Right atrium auricular region (tissue), 2 donors: Measurements from ENCODE around the gene TSPAN9. TPM values are rescaled to one million over a fixed set of nuclear protein-coding genes. Genes with fewer than 3 reads are reported as not detected.
A peak's percentile ranks its signal among the peaks of the same experiment; 100 is the strongest.

ENCODE experiments used
- DNase-seq: peaks from one replicate; pipeline ENCODE4 v3.0.0-alpha.2; 2019; ENCODE audit warnings: low spot score
- H3K27ac ChIP-seq, 2 donors: fragments of 200-600 bp; sonication (generic); 1 replicate in 1 of 2; 2 replicates in 1 of 2; pipeline ENCODE4 v1.5.1; 2016 to 2019
- H3K27me3 ChIP-seq, 2 donors: fragments of 200-600 bp; sonication (generic); one replicate each; pipeline versions ENCODE4 v1.5.1 to v1.6.0; 2017 to 2019
- H3K36me3 ChIP-seq: fragments of 200-600 bp; sonication (generic); one replicate; pipeline ENCODE4 v1.5.1; 2016
- H3K4me1 ChIP-seq, 2 donors: fragments of 200-600 bp; sonication (generic); one replicate each; pipeline versions ENCODE4 v1.5.1 to v1.6.0; 2017 to 2019
- H3K4me3 ChIP-seq, 2 donors: fragments of 200-600 bp; sonication (generic); 1 replicate in 1 of 2; 2 replicates in 1 of 2; pipeline ENCODE4 v1.5.1; 2017 to 2019; ENCODE audit warnings: mild to moderate bottlenecking in 1 of 2, moderate library complexity in 1 of 2
- H3K9me3 ChIP-seq, 2 donors: fragments of 200-600 bp; sonication (generic); one replicate each; pipeline ENCODE4 v1.5.1; 2019
- CTCF ChIP-seq, 2 donors: fragments of 200-600 bp; sonication (generic); IDR thresholded peaks; one replicate each; pipeline ENCODE4 v1.5.1; 2019; ENCODE audit warnings: antibody characterized with exemption in 2 of 2
- total RNA-seq, 2 donors: library from RNA; depleted of rRNA; stranded (reverse); fragments of >200 nt; gene quantifications; one replicate each; pipeline ENCODE4 v1.1.0, GENCODE V29; 2016

TSPAN9 gene
- total RNA-seq, 2 donors from 2014 or later, result 103 to 185 TPM

DNA sequence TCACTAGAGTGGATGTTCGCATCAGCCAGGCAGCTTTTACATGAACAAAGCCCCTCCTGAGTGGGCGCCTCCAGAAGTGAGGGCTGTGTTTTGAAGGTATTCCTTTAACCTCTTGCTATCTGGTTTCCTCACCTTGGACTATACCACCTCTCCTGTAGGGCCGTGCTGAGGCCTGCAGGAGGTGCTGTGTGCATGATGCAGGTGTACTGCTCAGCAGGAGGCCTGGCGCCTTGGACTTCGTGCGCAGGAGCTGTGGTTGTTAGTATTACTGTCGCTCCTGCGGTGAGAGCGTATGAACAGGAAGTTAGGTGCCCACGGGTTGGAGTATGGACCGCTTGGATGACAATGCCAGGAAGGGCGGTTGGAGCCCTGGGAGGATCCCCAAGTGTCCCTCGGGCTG lies 130.7 kb downstream of the TSPAN9 start:
- no peaks in the 10 kb centered on the region for H3K36me3 ChIP-seq
- H3K4me3 ChIP-seq, result no peak overlapping the region
- DNase-seq, result no peak
- peak; percentile 20 to 56 for TF ChIP-seq CTCF (IDR thresholded peaks at IDR 0.05)
- peak overlapping the region; percentile 85 to 94 for H3K27ac ChIP-seq
- H3K4me1 ChIP-seq, result peaks cover 0 to 59% of the 10 kb centered on the region in 2 donors
- H3K27me3 ChIP-seq, result no peaks in the 10 kb centered on the region
- H3K9me3 ChIP-seq, result no peaks in the 10 kb centered on the region

DNA sequence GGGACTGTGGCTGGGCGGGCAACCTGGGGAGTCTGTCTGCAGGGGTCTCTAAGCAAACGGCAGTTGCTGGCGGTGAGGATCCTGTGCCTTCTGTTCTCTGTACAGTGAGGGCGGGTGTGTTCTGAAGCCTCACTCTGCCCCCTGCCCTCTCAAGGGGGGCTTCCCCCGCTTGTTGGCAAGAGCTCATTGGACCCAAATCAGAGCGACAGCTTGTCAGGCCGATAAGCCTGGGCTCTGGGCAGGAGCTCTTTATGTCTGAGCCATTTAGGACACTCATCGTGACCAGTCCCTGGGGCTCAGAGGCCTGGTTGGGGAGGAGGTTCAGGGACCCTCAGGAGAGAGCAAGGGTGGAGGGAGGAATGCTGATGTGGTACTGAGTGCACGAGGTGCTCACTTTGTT lies 136.0 kb downstream of the TSPAN9 start:
- H3K27me3 ChIP-seq, result no peaks in the 10 kb centered on the region
- H3K9me3 ChIP-seq, result no peaks in the 10 kb centered on the region
- no peak for TF ChIP-seq CTCF (IDR thresholded peaks at IDR 0.05)
- H3K4me1 ChIP-seq, result peaks cover 0 to 62% of the 10 kb centered on the region in 2 donors
- H3K36me3 ChIP-seq, result no peaks in the 10 kb centered on the region
- DNase-seq, result no peak
- no peak overlapping the region for H3K4me3 ChIP-seq
- H3K27ac ChIP-seq, result peak overlapping the region; percentile 92 to 95

GRCh38 chr12:3213768-3214167 lies 136.6 kb downstream of the TSPAN9 start:
- peaks cover 0 to 65% of the 10 kb centered on the region in 2 donors for H3K4me1 ChIP-seq
- H3K4me3 ChIP-seq, result no peak overlapping the region
- DNase-seq, result no peak
- no peaks in the 10 kb centered on the region for H3K27me3 ChIP-seq
- peak overlapping the region; percentile 92 to 95 for H3K27ac ChIP-seq
- H3K9me3 ChIP-seq, result no peaks in the 10 kb centered on the region
- no peak for TF ChIP-seq CTCF (IDR thresholded peaks at IDR 0.05)
- no peaks in the 10 kb centered on the region for H3K36me3 ChIP-seq

DNA sequence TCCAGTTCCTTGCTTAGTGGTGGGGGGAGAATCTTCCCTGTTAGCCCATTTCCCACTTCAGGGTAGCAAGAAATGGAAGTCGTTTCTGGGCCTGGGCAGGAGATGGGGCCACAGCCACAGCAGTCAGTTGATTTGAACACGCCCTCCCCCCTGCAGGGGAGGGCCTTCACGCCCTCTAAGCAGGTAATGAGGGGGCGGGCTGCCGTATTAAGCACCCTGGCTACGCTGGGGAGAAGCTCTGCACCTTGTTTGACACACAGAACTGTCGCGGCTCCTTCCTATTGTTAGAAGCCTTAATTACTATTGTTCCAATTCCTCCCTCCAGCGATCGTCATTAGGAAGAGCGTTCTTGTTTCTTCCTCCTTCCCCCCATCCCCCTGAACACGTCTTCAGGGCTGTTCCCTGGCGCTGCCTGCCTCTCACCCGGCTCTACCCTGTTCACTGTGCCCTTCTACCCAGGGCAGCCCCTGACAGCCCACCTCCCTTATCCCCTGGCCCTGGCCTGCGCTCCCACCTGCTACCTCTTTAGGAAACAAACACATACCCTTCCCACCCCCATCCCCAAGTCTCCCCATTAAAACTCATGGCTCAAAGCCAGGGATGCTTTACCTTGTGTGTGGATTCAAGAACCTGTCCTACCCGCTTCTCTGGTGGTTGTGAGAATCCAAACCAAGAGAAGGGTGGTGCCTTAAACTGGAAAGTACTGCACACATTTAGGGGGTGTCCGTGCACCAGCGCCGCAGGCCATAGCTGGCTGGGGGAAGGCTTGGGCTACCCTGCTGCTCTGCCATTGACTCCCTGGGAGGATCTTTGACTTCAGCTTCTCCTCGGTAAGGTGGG lies 137.6 kb downstream of the TSPAN9 start:
- Histone ChIP-seq H3K27me3 (no peaks in the 10 kb centered on the region), H3K4me3 (no peak overlapping the region), H3K9me3 (no peaks in the 10 kb centered on the region), H3K36me3 (no peaks in the 10 kb centered on the region), H3K4me1 (peaks cover 0 to 74% of the 10 kb centered on the region in 2 donors), H3K27ac (peak overlapping the region; percentile 92 to 95)
- no peak for TF ChIP-seq CTCF (IDR thresholded peaks at IDR 0.05)
- DNase-seq, result no peak

DNA sequence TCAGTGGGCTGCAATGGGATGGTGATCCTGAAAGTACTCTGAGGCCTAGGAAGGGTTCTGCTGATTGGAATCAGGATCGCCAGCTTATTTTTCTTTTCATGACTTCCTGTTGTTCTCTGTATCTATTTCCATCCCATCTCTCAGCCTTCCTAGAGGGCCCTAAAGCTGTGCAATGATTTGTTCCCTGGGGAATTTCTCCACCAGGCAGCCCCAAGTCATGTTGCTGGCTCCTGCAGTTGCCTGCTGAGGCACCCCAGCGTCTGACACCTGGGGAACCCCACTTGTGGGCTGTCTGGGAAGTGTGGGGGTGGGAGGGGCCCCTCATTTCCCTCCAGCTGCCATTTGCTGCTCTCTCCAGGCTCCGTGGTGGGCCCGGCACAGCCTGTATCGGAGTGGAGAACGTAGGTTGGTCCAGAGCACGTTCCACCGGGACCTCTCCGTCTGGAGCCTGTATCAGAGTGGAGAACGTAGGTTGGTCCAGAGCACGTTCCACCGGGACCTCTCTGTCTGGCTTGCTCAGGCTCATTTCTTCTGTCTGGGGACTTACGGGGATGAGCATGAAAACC lies 138.3 kb downstream of the TSPAN9 start:
- H3K4me1 ChIP-seq, result peaks cover 0 to 82% of the 10 kb centered on the region in 2 donors
- no peaks in the 10 kb centered on the region for H3K9me3 ChIP-seq
- no peak for DNase-seq
- peak overlapping the region; percentile 92 to 95 for H3K27ac ChIP-seq
- H3K4me3 ChIP-seq, result no peak overlapping the region
- no peaks in the 10 kb centered on the region for H3K36me3 ChIP-seq
- TF ChIP-seq CTCF (IDR thresholded peaks at IDR 0.05), result no peak
- no peaks in the 10 kb centered on the region for H3K27me3 ChIP-seq
